ENCODE measurements around the gene SLC6A20. TPM values are rescaled to one million over a fixed set of nuclear protein-coding genes. Genes with fewer than 3 reads are reported as not detected.

SLC6A20 gene
- total RNA-seq, 2 experiments from 2014 or later, result not detected

DNA sequence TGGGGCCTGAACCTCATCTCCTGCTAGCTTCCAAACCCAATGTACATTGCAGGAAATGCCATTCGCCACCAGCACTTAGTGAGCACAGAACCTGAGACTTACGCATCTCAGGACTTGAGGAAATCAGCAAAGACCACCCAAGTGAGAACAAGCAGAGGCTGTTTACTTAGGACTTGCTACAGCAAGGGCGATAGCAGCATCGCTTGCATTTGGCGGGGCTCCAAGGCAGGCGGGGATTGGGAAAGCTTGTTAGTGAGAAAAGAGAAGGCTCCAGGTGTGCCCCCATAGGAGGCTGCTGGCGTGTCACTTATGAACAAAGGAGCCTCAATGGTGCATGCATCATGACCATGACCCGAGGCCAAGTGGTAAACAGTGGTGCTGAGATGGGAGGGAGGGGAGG, 19.7 kb downstream of the SLC6A20 start:
- Mint-ChIP-seq H3K4me1 (ENCODE audit: low read depth) (peaks cover 13% of the 10 kb centered on the region), H3K36me3 (ENCODE audit: low read depth) (no peaks in the 10 kb centered on the region), H3K9me3 (no peaks in the 10 kb centered on the region), H3K27me3 (peaks cover 9% of the 10 kb centered on the region), H3K4me3 (no peak overlapping the region), H3K27ac (no peak overlapping the region)
- ChIA-PET POLR2A (no interaction called here), CTCF (interaction anchor here (1.8 to 2.9 kb wide), 3 partner anchors 15 to 302 kb away, joined by 5 to 10 read pairs (median 7); no protein-coding TSS in a partner anchor)
- DNase-seq (no peak), ATAC-seq (no peak)
- TF ChIP-seq CTCF (IDR thresholded peaks at IDR 0.05), result no peak
- intact Hi-C loops (cut with micrococcal nuclease), result no loop called here

DNA sequence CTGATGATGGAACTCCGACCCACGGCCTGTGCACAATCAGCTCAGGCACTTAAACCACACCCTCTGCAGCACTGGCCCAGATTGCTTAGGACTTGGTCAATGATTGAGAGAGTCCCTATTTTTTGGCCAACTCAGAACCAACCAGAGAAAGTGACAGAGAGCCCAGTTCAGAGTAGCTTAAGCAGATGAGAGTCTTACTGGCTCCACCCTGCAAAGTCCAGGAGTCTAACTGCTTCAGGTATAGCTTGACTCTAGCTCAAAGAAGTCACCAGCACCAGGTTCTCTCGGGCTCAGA, 20.1 kb downstream of the SLC6A20 start:
- intact Hi-C loops (cut with micrococcal nuclease), result no loop called here
- H3K4me1 Mint-ChIP-seq (ENCODE audit: low read depth), result peaks cover 13% of the 10 kb centered on the region
- no peak for TF ChIP-seq CTCF (IDR thresholded peaks at IDR 0.05)
- H3K36me3 Mint-ChIP-seq (ENCODE audit: low read depth), result no peaks in the 10 kb centered on the region
- POLR2A ChIA-PET, result no interaction called here
- H3K27ac Mint-ChIP-seq, result no peak overlapping the region
- ATAC-seq (no peak), DNase-seq (no peak)
- no peak overlapping the region for H3K4me3 Mint-ChIP-seq
- H3K9me3 Mint-ChIP-seq, result no peaks in the 10 kb centered on the region
- CTCF ChIA-PET, result interaction anchor here (1.8 to 2.9 kb wide), 3 partner anchors 15 to 303 kb away, joined by 5 to 10 read pairs (median 7); no protein-coding TSS in a partner anchor
- peaks cover 9% of the 10 kb centered on the region for H3K27me3 Mint-ChIP-seq

- TF ChIP-seq CTCF (IDR thresholded peaks at IDR 0.05), result no peak
- H3K27ac Mint-ChIP-seq, result no peak overlapping the region
- H3K27me3 Mint-ChIP-seq, result peaks cover 9% of the 10 kb centered on the region
- H3K4me3 Mint-ChIP-seq, result no peak overlapping the region
- ChIA-PET POLR2A (no interaction called here), CTCF (interaction anchor here (2.0 to 2.9 kb wide), 2 partner anchors 14 to 303 kb away, joined by 5 to 10 read pairs; no protein-coding TSS in a partner anchor)
- H3K4me1 Mint-ChIP-seq (ENCODE audit: low read depth), result peaks cover 13% of the 10 kb centered on the region
- DNase-seq, result no peak
- ATAC-seq, result no peak
- H3K36me3 Mint-ChIP-seq (ENCODE audit: low read depth), result no peaks in the 10 kb centered on the region
- H3K9me3 Mint-ChIP-seq, result no peaks in the 10 kb centered on the region
- intact Hi-C loops (cut with micrococcal nuclease), result no loop called here
Measured at GRCh38 chr3:45775571-45776300, 20.6 kb downstream of the SLC6A20 start.

DNA sequence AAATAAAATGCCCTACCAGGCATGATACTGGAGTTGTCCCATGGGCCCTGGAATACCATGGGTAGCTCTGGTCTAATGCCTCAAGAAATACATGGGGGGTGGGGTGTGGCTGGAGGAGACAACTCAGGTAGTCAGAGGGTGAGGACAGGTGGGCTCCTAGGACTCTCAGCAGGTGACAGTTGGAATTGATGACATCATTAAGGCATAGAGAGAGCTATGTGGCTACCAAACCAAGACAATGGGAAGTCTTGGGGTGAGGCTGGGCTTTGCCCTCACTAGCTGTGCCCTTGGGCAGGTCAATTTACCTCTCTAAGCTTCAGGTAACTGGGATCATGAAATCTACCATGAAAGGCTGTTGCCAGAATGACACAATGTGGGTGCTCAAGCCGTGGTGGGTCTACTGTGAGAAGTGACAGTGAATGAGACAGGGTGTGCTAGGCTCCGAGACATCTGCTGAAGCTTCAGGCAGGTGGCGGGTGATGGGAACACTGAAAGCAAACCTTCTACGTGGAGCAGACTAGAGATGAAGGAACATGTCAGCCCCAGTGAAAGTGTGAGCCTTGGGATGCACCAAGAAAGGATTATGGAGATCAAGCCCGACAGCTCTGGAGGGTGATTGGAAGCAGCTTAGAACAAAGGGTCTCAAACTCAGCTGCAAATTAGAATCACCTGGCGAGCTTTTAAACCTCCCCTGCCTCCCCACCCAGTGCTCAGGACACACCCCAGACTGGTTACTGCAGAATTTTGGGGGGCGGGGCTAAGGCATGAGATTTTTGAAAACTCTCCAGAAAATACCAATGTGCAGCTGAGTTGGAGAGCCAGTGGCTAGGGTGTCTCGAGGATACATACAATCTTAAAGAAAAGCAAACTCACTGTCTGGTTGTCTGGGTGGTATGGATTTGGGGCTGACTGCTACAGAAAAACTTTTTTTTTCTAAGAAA, 21.5 kb downstream of the SLC6A20 start:
- Mint-ChIP-seq H3K4me3 (no peak overlapping the region), H3K27me3 (peaks cover 9% of the 10 kb centered on the region), H3K9me3 (no peaks in the 10 kb centered on the region), H3K27ac (no peak overlapping the region), H3K4me1 (ENCODE audit: low read depth) (peaks cover 13% of the 10 kb centered on the region), H3K36me3 (ENCODE audit: low read depth) (no peaks in the 10 kb centered on the region)
- DNase-seq (no peak), ATAC-seq (no peak)
- intact Hi-C loops (cut with micrococcal nuclease), result no loop called here
- POLR2A ChIA-PET, result no interaction called here
- CTCF ChIA-PET, result interaction anchor here (0.9 to 2.9 kb wide), 3 partner anchors 13 to 304 kb away, joined by 3 to 10 read pairs (median 3); no protein-coding TSS in a partner anchor
- no peak for TF ChIP-seq CTCF (IDR thresholded peaks at IDR 0.05)

Measured in activated CD8-positive, alpha-beta T cell treated with anti-CD3 and anti-CD28 coated beads for 36 hours (primary cell).